ENCODE data around the gene SSTR5. TPM values are rescaled to one million over a fixed set of nuclear protein-coding genes. Genes with fewer than 3 reads are reported as not detected.
"Not testable (repeated sequence)": the region's sequence is repeated elsewhere in the genome, so short reads cannot be mapped to it uniquely, and the experiment has no call there.

Gene SSTR5
- total RNA-seq (not detected), polyA plus RNA-seq (not detected)

- intact Hi-C loops (cut with micrococcal nuclease), result no loop called here
- CTCF ChIA-PET (ENCODE audit: partially characterized antibody), result no interaction called here
- H3K27ac ChIP-seq (ENCODE audit: low read depth, low read length), result no peak within 1 kb of the TSS
Measured at GRCh38 chr16:1072526-1073261, at the start of gene SSTR5. Gene SSTR5, plus strand, starts transcription at chr16:1072747. Its CDS starts 6,122 bp downstream, at chr16:1078869.

GRCh38 chr16:1024138-1024537 is 48.4 kb upstream of the SSTR5 start:
- H3K4me3 ChIP-seq (ENCODE audit: low read length in 2 of 2), result no peak overlapping the region
- Mint-ChIP-seq H3K27ac (no peak overlapping the region), H3K4me3 (no peak overlapping the region), H3K4me1 (peaks cover 0 to 5% (median under 1%) of the 10 kb centered on the region in 4 donors), H3K27me3 (peaks cover 2 to 4% of the 10 kb centered on the region in 2 donors), H3K36me3 (no peaks in the 10 kb centered on the region), H3K9me3 (no peaks in the 10 kb centered on the region)
- H3K27me3 ChIP-seq (ENCODE audit: insufficient read depth, low read length), result no peaks in the 10 kb centered on the region
- CTCF ChIA-PET (ENCODE audit: partially characterized antibody), result no interaction called here
- POLR2A ChIA-PET (ENCODE audit: partially characterized antibody), result no interaction called here
- intact Hi-C loops (cut with micrococcal nuclease), result no loop called here
- no peak for DNase-seq
- no peaks in the 10 kb centered on the region for H3K36me3 ChIP-seq (ENCODE audit: insufficient read depth, low read length)
- H3K4me1 ChIP-seq (ENCODE audit: insufficient read depth, low read length), result no peaks in the 10 kb centered on the region
- no peaks in the 10 kb centered on the region for H3K9me3 ChIP-seq (ENCODE audit: control insufficient read depth in 1 of 2, low read length in 2 of 2)
- H3K27ac ChIP-seq (ENCODE audit: low read depth, low read length), result no peak overlapping the region

More at GRCh38 chr16:1072526-1073261, at the start of gene SSTR5:
- Mint-ChIP-seq H3K27me3 (peaks cover 10 to 15% of the 10 kb centered on the region in 2 donors), H3K4me1 (peaks cover 0 to under 1% (median 0%) of the 10 kb centered on the region in 4 donors), H3K9me3 (no peaks in the 10 kb centered on the region), H3K27ac (no peak within 1 kb of the TSS), H3K4me3 (no peak within 1 kb of the TSS), H3K36me3 (no peaks in the 10 kb centered on the region)
- POLR2A ChIA-PET (ENCODE audit: partially characterized antibody), result no interaction called here
- no peak for DNase-seq
- Histone ChIP-seq H3K4me3 (ENCODE audit: low read length in 2 of 2) (no peak within 1 kb of the TSS), H3K36me3 (ENCODE audit: insufficient read depth, low read length) (no peaks in the 10 kb centered on the region), H3K27me3 (ENCODE audit: insufficient read depth, low read length) (no peaks in the 10 kb centered on the region), H3K9me3 (ENCODE audit: control insufficient read depth in 1 of 2, low read length in 2 of 2) (no peaks in the 10 kb centered on the region), H3K4me1 (ENCODE audit: insufficient read depth, low read length) (no peaks in the 10 kb centered on the region)

GRCh38 chr16:1025183-1025809 is 47.3 kb upstream of the SSTR5 start:
- H3K36me3 ChIP-seq (ENCODE audit: insufficient read depth, low read length); CTCF ChIA-PET (ENCODE audit: partially characterized antibody); POLR2A ChIA-PET (ENCODE audit: partially characterized antibody); H3K4me1 Mint-ChIP-seq; H3K4me1 ChIP-seq (ENCODE audit: insufficient read depth, low read length); H3K27ac ChIP-seq (ENCODE audit: low read depth, low read length); H3K27me3 Mint-ChIP-seq; H3K27me3 ChIP-seq (ENCODE audit: insufficient read depth, low read length); H3K9me3 Mint-ChIP-seq; H3K4me3 Mint-ChIP-seq; H3K9me3 ChIP-seq (ENCODE audit: control insufficient read depth in 1 of 2, low read length in 2 of 2); H3K4me3 ChIP-seq (ENCODE audit: low read length in 2 of 2); H3K27ac Mint-ChIP-seq; intact Hi-C loops (cut with micrococcal nuclease); H3K36me3 Mint-ChIP-seq: not testable (repeated sequence)
- peak in 1 of 5 donors; percentile 50 for DNase-seq

GRCh38 chr16:1026057-1026783 is 46.3 kb upstream of the SSTR5 start:
- Mint-ChIP-seq H3K4me3 (no peak overlapping the region), H3K27ac (no peak overlapping the region), H3K36me3 (no peaks in the 10 kb centered on the region), H3K27me3 (peaks cover 2 to 7% of the 10 kb centered on the region in 2 donors), H3K4me1 (peaks cover 0 to 5% (median under 1%) of the 10 kb centered on the region in 4 donors), H3K9me3 (no peaks in the 10 kb centered on the region)
- H3K27me3 ChIP-seq (ENCODE audit: insufficient read depth, low read length), result no peaks in the 10 kb centered on the region
- CTCF ChIA-PET (ENCODE audit: partially characterized antibody), result interaction anchor here (0.6 kb wide), 1 partner anchor 210 kb away, joined by 3 read pairs; no protein-coding TSS in a partner anchor
- intact Hi-C loops (cut with micrococcal nuclease), result no loop called here
- peak in 1 of 5 donors; percentile 19 for DNase-seq
- no peaks in the 10 kb centered on the region for H3K9me3 ChIP-seq (ENCODE audit: control insufficient read depth in 1 of 2, low read length in 2 of 2)
- POLR2A ChIA-PET (ENCODE audit: partially characterized antibody), result no interaction called here
- H3K4me1 ChIP-seq (ENCODE audit: insufficient read depth, low read length), result no peaks in the 10 kb centered on the region
- no peaks in the 10 kb centered on the region for H3K36me3 ChIP-seq (ENCODE audit: insufficient read depth, low read length)
- H3K4me3 ChIP-seq (ENCODE audit: low read length in 2 of 2), result no peak overlapping the region
- H3K27ac ChIP-seq (ENCODE audit: low read depth, low read length), result no peak overlapping the region

- POLR2A ChIA-PET (ENCODE audit: partially characterized antibody), result no interaction called here
- Histone ChIP-seq H3K36me3 (ENCODE audit: insufficient read depth, low read length) (no peaks in the 10 kb centered on the region), H3K4me1 (ENCODE audit: insufficient read depth, low read length) (no peaks in the 10 kb centered on the region), H3K4me3 (ENCODE audit: low read length in 2 of 2) (no peak overlapping the region), H3K9me3 (ENCODE audit: control insufficient read depth in 1 of 2, low read length in 2 of 2) (no peaks in the 10 kb centered on the region), H3K27ac (ENCODE audit: low read depth, low read length) (no peak overlapping the region), H3K27me3 (ENCODE audit: insufficient read depth, low read length) (no peaks in the 10 kb centered on the region)
- intact Hi-C loops (cut with micrococcal nuclease), result no loop called here
- H3K4me1 Mint-ChIP-seq, result peaks cover 0 to 5% (median under 1%) of the 10 kb centered on the region in 4 donors
- H3K4me3 Mint-ChIP-seq, result peak overlapping the region in 1 of 8 donors; percentile 44
- CTCF ChIA-PET (ENCODE audit: partially characterized antibody), result no interaction called here
- H3K36me3 Mint-ChIP-seq, result no peaks in the 10 kb centered on the region
- peaks cover 2 to 7% of the 10 kb centered on the region in 2 donors for H3K27me3 Mint-ChIP-seq
- no peaks in the 10 kb centered on the region for H3K9me3 Mint-ChIP-seq
- no peak overlapping the region for H3K27ac Mint-ChIP-seq
- DNase-seq, result peak in 1 of 5 donors; percentile 20
Measured at GRCh38 chr16:1026784-1027500, 45.6 kb upstream of the SSTR5 start.

- POLR2A ChIA-PET (ENCODE audit: partially characterized antibody), result no interaction called here
Measured at GRCh38 chr16:1027501-1027815, 45.1 kb upstream of the SSTR5 start.

GRCh38 chr16:1028056-1028455 is 44.5 kb upstream of the SSTR5 start:
- intact Hi-C loops (cut with micrococcal nuclease), result no loop called here
- Mint-ChIP-seq H3K4me3 (no peak overlapping the region), H3K27me3 (peaks cover 2 to 7% of the 10 kb centered on the region in 2 donors), H3K4me1 (peaks cover 0 to 5% (median under 1%) of the 10 kb centered on the region in 4 donors), H3K36me3 (no peaks in the 10 kb centered on the region), H3K9me3 (no peaks in the 10 kb centered on the region), H3K27ac (no peak overlapping the region)
- Histone ChIP-seq H3K27ac (ENCODE audit: low read depth, low read length) (no peak overlapping the region), H3K36me3 (ENCODE audit: insufficient read depth, low read length) (no peaks in the 10 kb centered on the region), H3K27me3 (ENCODE audit: insufficient read depth, low read length) (no peaks in the 10 kb centered on the region), H3K4me3 (ENCODE audit: low read length in 2 of 2) (no peak overlapping the region), H3K4me1 (ENCODE audit: insufficient read depth, low read length) (no peaks in the 10 kb centered on the region), H3K9me3 (ENCODE audit: control insufficient read depth in 1 of 2, low read length in 2 of 2) (no peaks in the 10 kb centered on the region)
- POLR2A ChIA-PET (ENCODE audit: partially characterized antibody), result no interaction called here
- no peak for DNase-seq
- CTCF ChIA-PET (ENCODE audit: partially characterized antibody), result no interaction called here

More at GRCh38 chr16:1027501-1027815, 45.1 kb upstream of the SSTR5 start:
- H3K4me3 ChIP-seq (ENCODE audit: low read length in 2 of 2), result no peak overlapping the region
- Mint-ChIP-seq H3K4me3 (no peak overlapping the region), H3K27me3 (peaks cover 2 to 7% of the 10 kb centered on the region in 2 donors), H3K36me3 (no peaks in the 10 kb centered on the region), H3K27ac (no peak overlapping the region), H3K4me1 (peaks cover 0 to 5% (median under 1%) of the 10 kb centered on the region in 4 donors), H3K9me3 (no peaks in the 10 kb centered on the region)
- no peaks in the 10 kb centered on the region for H3K4me1 ChIP-seq (ENCODE audit: insufficient read depth, low read length)
- intact Hi-C loops (cut with micrococcal nuclease), result no loop called here
- no peaks in the 10 kb centered on the region for H3K27me3 ChIP-seq (ENCODE audit: insufficient read depth, low read length)
- no peak for DNase-seq
- H3K36me3 ChIP-seq (ENCODE audit: insufficient read depth, low read length), result no peaks in the 10 kb centered on the region
- no peak overlapping the region for H3K27ac ChIP-seq (ENCODE audit: low read depth, low read length)
- CTCF ChIA-PET (ENCODE audit: partially characterized antibody), result no interaction called here
- H3K9me3 ChIP-seq (ENCODE audit: control insufficient read depth in 1 of 2, low read length in 2 of 2), result no peaks in the 10 kb centered on the region

All from CD4-positive, alpha-beta memory T cell (primary cell).